ENCODE results near the gene PLEKHM3.

The PLEKHM3 gene

GRCh38 chr2:207944334-207944733 is 81.0 kb downstream of the PLEKHM3 start:
- DNase-seq: no peak

GRCh38 chr2:207939342-207940108 is 85.8 kb downstream of the PLEKHM3 start:
- no peak for DNase-seq

DNA sequence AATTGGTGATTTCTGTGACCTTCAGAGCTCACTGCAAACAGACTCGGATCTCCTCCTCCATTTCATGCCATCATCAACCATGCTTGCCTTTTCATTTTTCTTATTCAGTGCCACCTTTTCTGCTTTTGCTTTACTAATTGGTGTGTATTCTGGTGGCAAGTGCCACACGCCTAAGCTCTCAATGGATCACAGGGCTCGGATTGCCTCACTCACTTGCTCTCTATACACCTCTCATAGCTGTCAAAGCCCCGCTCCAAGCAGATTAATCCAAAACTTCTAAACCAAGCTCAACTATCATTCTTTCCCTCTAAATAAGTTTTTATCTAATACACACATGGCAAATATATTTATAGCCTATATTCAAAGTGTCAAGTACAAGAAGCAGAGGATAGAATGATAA is 86.4 kb downstream of the PLEKHM3 start:
- DNase-seq: no peak

GRCh38 chr2:207938415-207938814 is 86.9 kb downstream of the PLEKHM3 start:
- no peak for DNase-seq

DNA sequence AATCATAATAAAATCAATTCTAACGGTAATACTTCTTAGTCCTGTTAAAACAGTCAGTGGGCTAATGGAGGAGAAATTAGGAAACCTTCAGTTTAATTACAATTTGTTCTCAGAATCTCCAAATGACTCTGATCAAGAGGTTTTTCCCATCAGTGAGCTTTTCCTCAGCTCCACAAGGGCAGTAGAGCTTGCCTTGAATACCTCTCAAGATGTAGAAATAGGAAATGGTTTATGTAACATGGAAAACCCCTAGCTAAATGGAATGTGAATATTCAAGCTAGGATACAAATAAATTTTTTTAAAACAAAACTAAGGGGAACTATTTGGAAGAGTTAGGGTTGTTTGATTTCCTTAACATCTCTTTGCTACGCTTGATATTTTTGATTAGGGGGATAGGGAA is 87.5 kb downstream of the PLEKHM3 start:
- DNase-seq: no peak

- DNase-seq: no peak
These were observed 88.1 kb downstream of the PLEKHM3 start for GRCh38 chr2:207937253-207937652.

DNA sequence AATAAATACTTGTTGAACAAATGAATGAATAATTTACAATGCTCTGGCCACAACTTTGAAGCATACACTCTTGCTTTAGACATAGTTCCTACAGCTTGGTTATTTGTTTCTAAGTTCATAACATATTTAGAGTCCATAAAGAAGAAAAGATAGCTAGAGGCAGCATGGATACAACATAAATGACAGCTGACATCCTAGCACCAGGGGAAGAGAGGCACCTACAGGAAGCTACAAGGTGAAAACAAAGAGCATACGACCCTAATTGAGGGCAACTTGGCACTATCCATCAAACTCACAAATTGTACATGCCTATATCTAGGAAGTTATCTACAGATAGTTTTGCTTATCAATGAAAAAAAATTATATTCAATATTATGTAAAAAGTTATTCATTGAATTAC is 88.9 kb downstream of the PLEKHM3 start:
- no peak for DNase-seq

GRCh38 chr2:207935991-207936370 is 89.3 kb downstream of the PLEKHM3 start:
- DNase-seq: no peak

DNA sequence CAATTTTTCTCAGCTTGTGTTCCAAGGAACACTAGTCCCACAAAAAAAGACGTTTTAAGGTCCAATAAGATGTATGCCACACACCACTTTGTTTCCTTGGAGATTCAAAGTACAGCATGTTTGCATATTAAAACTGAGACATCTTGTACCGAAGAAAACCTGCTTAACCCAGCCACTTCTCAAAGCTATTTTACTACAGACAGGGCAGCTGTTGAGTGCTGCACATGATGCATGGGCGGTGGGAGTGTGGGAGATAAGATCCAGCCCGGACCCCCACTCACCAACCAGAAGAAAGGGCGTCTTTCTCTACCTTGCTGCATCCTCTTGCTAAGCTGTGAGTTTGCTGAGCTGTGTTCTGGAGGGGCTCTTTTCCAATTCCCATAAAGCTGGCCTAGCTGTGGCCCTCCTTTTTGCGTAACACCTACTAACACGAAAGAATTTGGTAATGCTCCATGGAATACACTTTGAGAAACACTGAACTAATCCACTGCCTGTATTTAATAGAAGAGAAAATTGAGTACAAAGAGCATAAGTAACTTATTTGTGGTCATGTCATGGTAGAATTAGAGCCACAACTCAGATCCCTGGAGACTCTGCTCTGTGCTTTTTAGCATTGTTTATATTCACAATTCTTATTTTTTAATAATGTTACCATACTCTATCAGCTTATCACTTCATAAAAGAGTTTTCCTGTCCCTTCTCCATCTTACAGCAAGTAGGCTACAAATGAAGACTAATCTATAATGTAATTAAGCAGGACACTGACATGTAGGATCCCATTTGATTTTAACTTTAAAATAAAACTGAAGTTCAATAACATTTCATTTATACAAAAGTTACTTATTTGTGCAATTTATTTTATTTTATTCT is 90.0 kb downstream of the PLEKHM3 start:
- no peak for DNase-seq

DNA sequence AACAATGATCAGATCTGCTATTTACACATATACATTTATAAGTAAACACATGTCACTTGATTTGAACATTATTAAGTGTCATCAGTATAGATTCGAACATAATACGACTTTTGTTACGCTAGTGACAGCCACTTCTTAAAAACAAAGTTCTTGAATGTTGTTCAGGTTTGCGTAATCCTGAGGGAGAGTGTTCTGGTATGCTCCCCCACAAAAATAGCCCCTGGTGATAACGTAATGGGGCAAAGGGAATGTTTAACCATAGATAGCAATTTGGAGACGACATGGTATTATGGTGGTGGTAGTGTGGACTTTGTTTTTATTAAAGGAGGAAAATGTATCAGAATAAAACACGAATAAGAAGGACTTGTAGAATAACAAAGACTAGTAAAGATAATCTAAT is 90.6 kb downstream of the PLEKHM3 start:
- no peak for DNase-seq

DNA sequence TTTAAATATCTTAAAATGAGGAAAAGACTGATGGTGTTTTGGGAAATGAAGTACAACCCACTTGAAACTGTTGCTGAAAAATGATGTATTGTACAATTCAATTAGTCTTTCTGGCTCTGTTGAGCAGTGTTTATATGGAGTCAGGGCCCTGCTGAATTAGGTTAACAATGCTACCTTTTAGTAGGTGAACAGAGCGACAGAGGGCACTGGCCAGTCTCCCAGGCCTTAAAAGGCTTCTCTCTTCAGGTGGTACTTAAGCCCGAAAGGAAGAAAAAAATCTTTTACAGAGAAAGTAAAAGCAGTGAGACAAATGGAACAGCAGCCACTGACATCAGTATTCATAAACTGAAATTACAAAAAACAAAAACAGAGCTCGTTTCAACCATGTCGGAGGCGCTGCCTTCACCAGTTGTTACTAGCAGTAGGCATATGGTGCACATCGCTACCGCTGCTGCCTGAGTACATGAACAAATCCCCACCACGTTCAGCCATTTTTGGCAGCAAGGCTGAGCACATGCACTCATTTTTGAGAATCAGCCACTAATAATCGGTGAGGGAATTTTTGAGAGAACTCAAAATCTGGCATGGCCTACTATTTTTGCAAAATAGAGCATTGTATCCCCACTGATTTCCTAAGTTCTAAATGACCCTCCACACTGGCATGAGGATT is 91.8 kb downstream of the PLEKHM3 start:
- no peak for DNase-seq

DNA sequence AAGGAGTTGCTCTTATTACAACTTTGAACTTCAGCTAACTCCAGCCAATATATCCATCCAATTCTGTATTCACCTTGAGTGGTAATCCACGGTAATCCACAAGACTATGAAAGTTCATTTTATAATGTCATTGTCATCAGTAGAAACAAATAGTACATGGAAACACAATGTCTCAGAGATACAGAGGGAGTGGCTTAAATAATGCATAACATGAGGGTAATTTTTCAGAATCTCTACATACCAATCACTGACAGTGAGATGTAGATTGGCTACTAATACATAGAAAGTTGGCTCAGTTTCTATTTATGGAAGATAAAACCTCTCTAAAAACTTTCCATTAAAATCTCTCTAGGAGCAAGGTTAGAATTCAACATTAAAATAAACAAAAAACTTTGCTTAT is 93.2 kb downstream of the PLEKHM3 start:
- no peak for DNase-seq

DNA sequence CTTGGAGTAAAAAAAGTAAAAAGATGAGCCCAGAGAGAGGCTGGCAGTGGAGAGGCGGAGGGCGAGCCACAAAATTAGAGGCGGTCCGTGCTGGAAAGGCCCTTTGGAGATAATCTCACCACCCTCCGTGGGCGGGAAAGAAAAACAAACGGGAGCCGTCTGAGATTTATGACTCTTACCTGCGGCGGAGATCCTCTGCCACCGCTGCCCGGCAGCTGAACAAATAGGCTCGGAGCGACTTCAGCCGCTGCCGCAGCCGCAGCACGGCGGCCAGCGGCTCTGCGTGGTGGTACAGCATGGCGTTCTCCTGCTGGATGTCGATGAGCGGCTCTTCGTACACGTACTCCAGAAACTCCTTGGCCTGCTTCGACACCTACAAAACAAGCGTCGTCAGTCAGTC is 94.6 kb downstream of the PLEKHM3 start:
- DNase-seq: no peak

DNA sequence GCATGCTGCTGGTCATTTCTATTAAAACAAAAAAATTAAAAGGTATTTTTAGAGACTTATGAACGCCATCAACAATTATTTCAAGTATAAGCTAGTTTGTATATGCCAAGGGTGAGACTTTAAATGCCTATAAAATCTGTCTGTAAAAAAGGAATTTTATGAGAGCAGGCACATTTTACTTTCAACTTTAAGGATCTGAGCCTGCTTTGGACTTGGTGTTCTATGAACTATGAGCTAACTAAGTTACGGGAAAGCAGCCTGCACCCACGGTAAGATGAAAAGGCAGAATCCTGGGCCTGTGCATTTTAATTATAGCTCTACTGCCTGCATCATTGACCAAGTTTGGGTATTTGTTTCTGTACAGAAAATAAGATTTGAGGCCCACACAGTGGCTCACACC is 95.4 kb downstream of the PLEKHM3 start:
- DNase-seq: no peak

DNA sequence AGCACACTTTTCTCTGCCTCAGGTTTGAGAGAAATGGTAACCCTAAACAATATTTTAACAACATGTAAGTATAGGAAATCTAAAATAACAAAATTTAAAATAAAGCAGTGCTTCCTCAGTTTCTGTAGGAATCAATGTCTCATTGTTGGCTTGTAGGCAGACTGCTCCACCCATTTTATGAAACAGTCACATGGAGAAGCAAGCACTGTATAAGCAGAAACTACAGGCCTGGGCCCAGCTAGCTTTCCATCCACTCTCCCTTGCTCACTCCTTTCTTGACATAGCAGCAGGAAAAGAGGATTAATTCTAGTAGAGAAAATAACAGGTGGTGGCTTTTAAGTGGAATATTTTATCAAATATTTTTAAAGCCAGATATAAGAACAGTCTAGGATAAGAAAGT is 97.2 kb downstream of the PLEKHM3 start:
- no peak for DNase-seq

- DNase-seq: no peak
These were observed 98.4 kb downstream of the PLEKHM3 start for GRCh38 chr2:207926989-207927300.

GRCh38 chr2:207926133-207926988 is 99.0 kb downstream of the PLEKHM3 start:
- DNase-seq: no peak

GRCh38 chr2:207925601-207926000 is 99.7 kb downstream of the PLEKHM3 start:
- DNase-seq: no peak

GRCh38 chr2:207921606-207922005 is 103.7 kb downstream of the PLEKHM3 start:
- DNase-seq: no peak

DNA sequence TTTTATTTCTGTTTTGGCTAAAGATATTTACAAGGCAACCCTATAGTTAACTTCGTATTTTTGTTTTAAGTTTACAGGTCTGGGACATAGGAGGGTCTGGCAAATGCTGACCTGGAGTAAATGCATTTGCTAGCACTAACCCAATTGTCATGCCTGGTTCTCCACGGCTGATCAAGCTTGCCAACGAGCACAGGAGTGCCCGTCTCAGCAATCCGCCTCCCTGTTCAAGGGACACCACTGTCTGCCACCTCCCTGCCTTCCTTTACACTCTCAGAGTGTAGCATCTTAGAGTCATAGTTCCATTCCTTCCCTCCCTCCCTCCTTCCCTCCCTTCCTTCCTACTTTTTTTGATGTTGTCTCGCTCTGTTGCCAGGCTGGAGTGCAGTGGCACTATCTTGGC is 104.6 kb downstream of the PLEKHM3 start:
- DNase-seq: no peak

DNA sequence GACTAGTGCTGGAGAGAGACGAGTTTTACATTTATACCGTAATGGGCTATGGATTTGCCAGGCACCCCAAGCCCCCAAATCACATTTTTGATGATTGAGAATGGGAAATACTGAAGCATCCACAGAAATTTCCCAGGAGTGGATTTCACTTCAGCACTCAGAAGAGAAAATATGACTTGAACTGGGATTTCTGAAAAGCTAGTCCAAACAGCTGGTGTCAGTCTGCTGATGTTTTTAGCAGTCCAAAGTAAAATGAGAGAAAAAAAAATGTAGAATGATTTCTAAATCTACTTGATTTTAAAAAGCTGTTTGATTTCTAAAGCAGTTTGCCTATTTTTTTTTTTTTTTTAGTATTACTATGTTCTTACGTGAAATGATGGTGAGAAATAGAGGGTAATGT is 105.0 kb downstream of the PLEKHM3 start:
- DNase-seq: no peak

GRCh38 chr2:207919164-207919919 is 106.0 kb downstream of the PLEKHM3 start:
- DNase-seq: no peak
